OCI-LY7 (cell line): ENCODE measurements around the gene RHBDL1. TPM values are rescaled to one million over a fixed set of nuclear protein-coding genes. Genes with fewer than 3 reads are reported as not detected.

Experiments
- BruUV-seq: library from RNA; stranded (reverse); fragments of 400-500 nt; replicated peaks from 2 replicates; lab custom pipeline; 2021; lab: Mats Ljungman, UMichigan
- CTCF ChIA-PET: fragments of 300-600 bp; sonication (Branson Sonifier 250); formaldehyde crosslinking; loops from one replicate; lab custom pipeline; 2022; ENCODE audit warnings: antibody characterized with exemption; ENCODE audit not compliant: unreplicated experiment; lab: Charles Lee
- POLR2A ChIA-PET: fragments of 300-600 bp; sonication (Branson Sonifier 250); formaldehyde crosslinking; loops from one replicate; lab custom pipeline; 2022; ENCODE audit warnings: antibody characterized with exemption; lab: Charles Lee
- DNase-seq: peaks from one replicate; pipeline ENCODE4 v3.0.0-alpha.2; 2015; ENCODE audit warnings: low spot score
- H2AFZ ChIP-seq: fragments of 200-600 bp; sonication (generic), shearing (Covaris generic); 2 replicates; pipeline ENCODE4 v1.6.1; 2014; ENCODE audit warnings: mild to moderate bottlenecking, antibody characterized with exemption, low read length, moderate library complexity
- H3K27ac ChIP-seq: fragments of 200-600 bp; sonication (generic); 2 replicates; pipeline ENCODE4 v1.5.1; 2014; ENCODE audit warnings: mixed run types, low read depth, mild to moderate bottlenecking, moderate library complexity, low read length, inconsistent platforms; ENCODE audit not compliant: poor library complexity, severe bottlenecking
- H3K36me3 ChIP-seq: fragments of 200-600 bp; sonication (generic); 2 replicates; pipeline ENCODE4 v1.6.1; 2014; ENCODE audit warnings: mild to moderate bottlenecking, antibody characterized with exemption, low read length, moderate library complexity, mixed read lengths; ENCODE audit not compliant: insufficient read depth
- H3K4me1 ChIP-seq: fragments of 200-600 bp; sonication (generic); 2 replicates; pipeline ENCODE4 v1.5.1; 2014; ENCODE audit warnings: mild to moderate bottlenecking, low read length; ENCODE audit not compliant: insufficient read depth, poor library complexity, severe bottlenecking
- H3K4me2 ChIP-seq: fragments of 200-600 bp; sonication (generic); 2 replicates; pipeline ENCODE4 v1.6.1; 2014; ENCODE audit warnings: mild to moderate bottlenecking, low read length
- H3K4me3 ChIP-seq: fragments of 200-600 bp; sonication (generic); 2 replicates; pipeline ENCODE4 v1.5.1; 2014; ENCODE audit warnings: mild to moderate bottlenecking, low read depth, low read length; ENCODE audit not compliant: poor library complexity, severe bottlenecking
- H3K79me2 ChIP-seq: fragments of 200-600 bp; sonication (generic); 2 replicates; pipeline ENCODE4 v1.6.1; 2016; ENCODE audit warnings: low read depth, mild to moderate bottlenecking, low read length, moderate library complexity, mixed read lengths; ENCODE audit not compliant: insufficient read depth
- H3K9me2 ChIP-seq: fragments of 200-600 bp; sonication (generic); 2 replicates; pipeline ENCODE4 v1.6.1; 2016; ENCODE audit warnings: mild to moderate bottlenecking, low read length, mixed read lengths; ENCODE audit not compliant: insufficient read depth
- H3K9me3 ChIP-seq: fragments of 200-600 bp; sonication (generic); 2 replicates; pipeline ENCODE4 v1.6.1; 2014; ENCODE audit warnings: mild to moderate bottlenecking, mixed run types, low read length, mixed read lengths
- H4K20me1 ChIP-seq: fragments of 200-600 bp; sonication (generic); 2 replicates; pipeline ENCODE4 v1.6.1; 2014; ENCODE audit warnings: mild to moderate bottlenecking, antibody characterized with exemption, low read length, moderate library complexity, mixed read lengths; ENCODE audit not compliant: insufficient read depth
- CTCF ChIP-seq: fragments of 200-600 bp; sonication (generic); conservative IDR thresholded peaks from 2 replicates; pipeline ENCODE4 v1.5.1; 2014; ENCODE audit warnings: mild to moderate bottlenecking, antibody characterized with exemption, low read length, moderate library complexity, mixed read lengths
- EZH2phosphoT487 ChIP-seq: fragments of 200-600 bp; sonication (generic); IDR thresholded peaks from 2 replicates; pipeline ENCODE4 v1.6.1; 2018; ENCODE audit warnings: low read depth, borderline replicate concordance, mild to moderate bottlenecking, mixed run types, antibody characterized with exemption, low read length, moderate library complexity, mixed read lengths
- intact Hi-C: fragments of 100-400 bp; cut with micrococcal nuclease; formaldehyde crosslinking; loops from one replicate; pipeline ENCODE4 v1.10.0; 2022; ENCODE audit not compliant: unreplicated experiment
- total RNA-seq, 2 experiments: library from RNA; depleted of rRNA in 1 of 2; stranded (reverse); fragments of >200 nt in 1 of 2; shearing (Covaris generic) in 1 of 2; gene quantifications; 2 replicates each; pipeline ENCODE4 v1.2.3, GENCODE V29; 2014 to 2022

Gene RHBDL1
- total RNA-seq, 2 experiments from 2014 or later: 4.2 TPM

- peak overlapping the region; percentile 58; the same call in 1 of the 2 replicates for H3K4me2 ChIP-seq
- no peak overlapping the region for H3K27ac ChIP-seq
- H3K9me3 ChIP-seq: no peaks in the 10 kb centered on the region
- H3K79me2 ChIP-seq: no peaks in the 10 kb centered on the region
- intact Hi-C loops: no loop called here
- H2AFZ ChIP-seq: no peak overlapping the region
- no peaks in the 10 kb centered on the region for H4K20me1 ChIP-seq
- BruUV-seq: no TSS peak
- H3K4me1 ChIP-seq: peaks cover 25% of the 10 kb centered on the region
- no peaks in the 10 kb centered on the region for H3K36me3 ChIP-seq
- H3K4me3 ChIP-seq: no peak overlapping the region
- H3K9me2 ChIP-seq: no peaks in the 10 kb centered on the region
- TF ChIP-seq EZH2phosphoT487 (no peak), CTCF (no peak)
- POLR2A ChIA-PET: interaction anchor here (2.0 kb wide), 1 partner anchor 14 kb away, joined by 5 read pairs; no protein-coding TSS in a partner anchor
- no peak for DNase-seq
- CTCF ChIA-PET: no interaction called here
Observed at GRCh38 chr16:714079-714478, 38.6 kb downstream of the RHBDL1 start.

GRCh38 chr16:714558-715476, 39.3 kb downstream of the RHBDL1 start, which contains the start of gene METRN:
TSS of gene METRN (plus strand) at chr16:715118. CDS start at chr16:715290, 172 bp downstream.
- POLR2A ChIA-PET: interaction anchor here (0.5 to 2.0 kb wide), 4 partner anchors 13 to 997 kb away, joined by 3 to 8 read pairs (median 4); partner anchors contain the start of genes CHTF18 and RPUSD1
- Histone ChIP-seq H3K79me2 (no peaks in the 10 kb centered on the region), H3K4me1 (peaks cover 33% of the 10 kb centered on the region), H3K9me2 (no peaks in the 10 kb centered on the region), H3K36me3 (no peaks in the 10 kb centered on the region), H3K9me3 (no peaks in the 10 kb centered on the region), H4K20me1 (no peaks in the 10 kb centered on the region), H3K4me3 (peak within 1 kb of the TSS; percentile 65), H3K4me2 (peak within 1 kb of the TSS; percentile 69), H3K27ac (no peak within 1 kb of the TSS), H2AFZ (no peak within 1 kb of the TSS)
- TF ChIP-seq CTCF (no peak), EZH2phosphoT487 (no peak)
- CTCF ChIA-PET: no interaction called here
- no TSS peak for BruUV-seq
- DNase-seq: peak; percentile 89
- intact Hi-C loops: no loop called here
